GM12873 (cell line): Measurements from ENCODE around the gene PKLR.

Experiments used
- CTCF ChIP-seq: IDR thresholded peaks from 2 replicates; pipeline ENCODE4 v1.5.1; 2012; ENCODE audit warnings: low read depth, mild to moderate bottlenecking, moderate library complexity, low read length, control low read depth; ENCODE audit not compliant: insufficient read depth; ENCODE audit errors: missing control alignments

PKLR gene

DNA sequence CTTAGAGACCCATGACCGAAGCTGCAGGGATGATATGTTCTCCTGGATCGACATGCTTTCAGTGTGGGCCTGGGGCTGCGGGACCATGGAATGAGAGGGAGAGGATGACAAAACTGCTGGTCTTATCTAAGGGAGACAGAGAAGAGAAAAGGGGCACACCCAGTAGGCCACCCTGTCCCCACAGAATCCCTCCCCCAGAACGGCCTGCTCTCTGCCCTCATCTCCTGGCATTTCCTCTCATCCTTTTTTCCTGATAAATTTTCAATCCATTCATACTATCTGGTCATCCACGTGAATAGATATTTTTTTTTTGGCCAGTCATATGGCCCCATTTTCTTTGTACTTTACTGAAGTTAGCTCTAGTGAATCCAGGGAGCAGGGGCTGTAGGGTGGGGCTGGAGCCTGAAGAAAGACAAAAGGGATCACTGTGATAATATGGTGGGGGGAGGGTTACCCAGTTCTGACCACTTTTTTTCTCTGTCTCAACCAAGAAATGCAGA lies at the start of gene PKLR:
TSS of gene PKLR (minus strand) at position 97 of the 500 bp plus-strand sequence. CDS start at position 54, 43 bp downstream.
- TF ChIP-seq CTCF = no peak

- no peak for TF ChIP-seq CTCF
Measured at GRCh38 chr1:155342842-155343241, 41.6 kb upstream of the PKLR start.

DNA sequence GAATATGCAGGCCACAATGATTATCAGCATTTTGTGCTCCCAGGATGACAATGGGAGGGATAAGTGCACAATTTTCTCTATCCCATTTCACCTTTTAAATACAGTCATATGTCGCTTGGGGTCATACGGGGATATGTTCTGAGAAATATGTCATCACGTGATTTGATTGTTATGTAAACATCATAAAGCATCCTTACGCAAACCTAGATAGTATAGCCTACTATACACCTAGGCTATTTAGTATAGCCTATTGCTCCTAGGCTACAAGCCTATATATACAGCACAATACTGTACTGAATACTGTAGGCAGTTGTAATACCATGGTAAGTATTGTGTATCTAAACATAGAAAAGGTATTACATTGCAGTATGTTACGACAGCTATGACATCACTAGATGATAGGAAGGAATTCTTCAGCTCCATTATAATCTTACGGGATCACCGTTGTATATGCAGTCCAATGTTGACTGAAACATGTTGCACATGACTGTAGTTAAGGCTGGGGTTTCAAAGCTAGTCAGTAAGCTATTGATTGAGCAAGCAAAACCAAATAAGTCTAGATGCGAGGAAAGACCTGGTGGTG lies 38.4 kb upstream of the PKLR start:
- TF ChIP-seq CTCF = no peak

- no peak for TF ChIP-seq CTCF
Measured at GRCh38 chr1:155334962-155335361, 33.7 kb upstream of the PKLR start.

DNA sequence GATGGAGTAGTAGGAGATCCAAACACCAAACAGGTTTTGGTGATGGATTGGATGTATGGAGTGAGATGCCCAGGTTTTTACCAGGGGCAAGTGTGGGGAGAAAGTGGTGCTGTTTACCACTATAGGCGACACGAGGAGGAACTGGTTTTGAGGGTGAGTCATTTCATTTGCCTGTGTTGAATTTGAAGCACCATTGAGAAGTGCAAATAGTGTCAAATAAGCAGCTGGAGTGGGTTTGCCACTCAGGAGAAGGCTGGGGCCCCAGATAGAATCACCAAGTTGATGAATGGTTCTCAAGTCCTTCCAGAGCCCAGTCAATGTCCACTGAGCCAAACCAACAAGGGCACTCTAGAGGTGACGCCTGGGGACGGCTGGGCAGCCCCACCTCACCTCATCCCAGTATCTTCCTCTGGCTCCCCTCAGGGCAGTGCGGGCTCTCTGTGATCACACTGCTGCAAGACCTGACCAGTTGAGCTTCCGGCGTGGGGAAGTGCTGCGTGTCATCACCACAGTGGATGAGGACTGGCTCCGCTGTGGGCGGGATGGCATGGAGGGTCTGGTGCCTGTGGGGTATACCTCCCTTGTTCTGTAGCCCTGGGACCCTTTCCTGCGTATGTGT lies 28.9 kb upstream of the PKLR start:
- TF ChIP-seq CTCF = no peak

GRCh38 chr1:155327981-155328380 lies 26.7 kb upstream of the PKLR start:
- TF ChIP-seq CTCF = no peak

GRCh38 chr1:155326631-155327037 lies 25.4 kb upstream of the PKLR start:
- TF ChIP-seq CTCF = no peak
